Fibroblast of skin of right quadriceps (primary cell): ENCODE measurements around the gene TBCE.
A peak's percentile ranks its signal among the peaks of the same experiment; 100 is the strongest.
"Not testable (repeated sequence)": the region's sequence is repeated elsewhere in the genome, so short reads cannot be mapped to it uniquely, and the experiment has no call there.

Experiments used
- DNase-seq: peaks from one replicate; pipeline ENCODE4 v3.0.0-alpha.2; 2013

Gene TBCE

GRCh38 chr1:235351898-235352297, 15.3 kb upstream of the TBCE start:
- no peak for DNase-seq

- no peak for DNase-seq
Observed at GRCh38 chr1:235357485-235358373, 9.5 kb upstream of the TBCE start.

- no peak for DNase-seq
Observed at GRCh38 chr1:235358899-235359298, 8.3 kb upstream of the TBCE start.

GRCh38 chr1:235364189-235364588, 3.0 kb upstream of the TBCE start:
- not testable (repeated sequence) for DNase-seq

GRCh38 chr1:235366286-235366685, 941 bp upstream of the TBCE start:
- no peak for DNase-seq

- DNase-seq, result no peak
Observed at GRCh38 chr1:235368428-235368827, 1.2 kb downstream of the TBCE start.

- DNase-seq, result no peak
Observed at GRCh38 chr1:235369802-235370201, 2.6 kb downstream of the TBCE start.

- DNase-seq, result no peak
Observed at GRCh38 chr1:235375919-235376605, 8.8 kb downstream of the TBCE start.

- not testable (repeated sequence) for DNase-seq
Observed at GRCh38 chr1:235378134-235378735, 11.0 kb downstream of the TBCE start.

- DNase-seq, result not testable (repeated sequence)
Observed at GRCh38 chr1:235381955-235382739, 14.9 kb downstream of the TBCE start.

GRCh38 chr1:235385633-235386032, 18.4 kb downstream of the TBCE start:
- DNase-seq, result not testable (repeated sequence)

GRCh38 chr1:235391874-235392273, 24.6 kb downstream of the TBCE start:
- peak; percentile 24 for DNase-seq

GRCh38 chr1:235397733-235398132, 30.5 kb downstream of the TBCE start:
- DNase-seq, result peak; percentile 97

- no peak for DNase-seq
Observed at GRCh38 chr1:235399661-235400060, 32.4 kb downstream of the TBCE start.

GRCh38 chr1:235401251-235401650, 34.0 kb downstream of the TBCE start:
- peak; percentile 63 for DNase-seq

GRCh38 chr1:235402457-235403200, 35.4 kb downstream of the TBCE start:
- DNase-seq, result no peak

GRCh38 chr1:235403593-235403992, 36.4 kb downstream of the TBCE start:
- no peak for DNase-seq

- DNase-seq, result no peak
Observed at GRCh38 chr1:235404190-235404589, 37.0 kb downstream of the TBCE start.

- no peak for DNase-seq
Observed at GRCh38 chr1:235407419-235407818, 40.2 kb downstream of the TBCE start.

- no peak for DNase-seq
Observed at GRCh38 chr1:235408503-235408960, 41.3 kb downstream of the TBCE start.

- DNase-seq, result no peak
Observed at GRCh38 chr1:235409042-235409820, 42.0 kb downstream of the TBCE start.
